GM15510 (cell line): Measurements from ENCODE around the gene PEA15.

ENCODE experiments used
- POLR2A ChIP-seq: IDR thresholded peaks from 3 replicates; pipeline ENCODE4 v1.6.1; 2011; ENCODE audit warnings: borderline replicate concordance; ENCODE audit not compliant: insufficient read length; ENCODE audit errors: extremely low read depth

Gene PEA15

GRCh38 chr1:160238408-160238807, 33.2 kb downstream of the PEA15 start:
- TF ChIP-seq POLR2A, result no peak

- TF ChIP-seq POLR2A, result no peak
These were observed 34.6 kb downstream of the PEA15 start for GRCh38 chr1:160239582-160240299.

GRCh38 chr1:160243767-160244166, 38.6 kb downstream of the PEA15 start:
- no peak for TF ChIP-seq POLR2A

- TF ChIP-seq POLR2A, result no peak
These were observed 39.0 kb downstream of the PEA15 start for GRCh38 chr1:160244209-160244608.

GRCh38 chr1:160245434-160245833, 40.2 kb downstream of the PEA15 start:
- TF ChIP-seq POLR2A, result no peak

- no peak for TF ChIP-seq POLR2A
These were observed 41.9 kb downstream of the PEA15 start for GRCh38 chr1:160247053-160247452.

GRCh38 chr1:160251011-160251410, 45.8 kb downstream of the PEA15 start:
- TF ChIP-seq POLR2A, result no peak

- no peak for TF ChIP-seq POLR2A
These were observed 46.7 kb downstream of the PEA15 start for GRCh38 chr1:160251687-160252526.

GRCh38 chr1:160255781-160256300, 50.7 kb downstream of the PEA15 start:
- TF ChIP-seq POLR2A, result no peak

GRCh38 chr1:160256396-160257046, 51.3 kb downstream of the PEA15 start:
- TF ChIP-seq POLR2A, result no peak

GRCh38 chr1:160257411-160258015, 52.3 kb downstream of the PEA15 start:
- TF ChIP-seq POLR2A, result no peak

GRCh38 chr1:160258177-160258798, 53.1 kb downstream of the PEA15 start:
- TF ChIP-seq POLR2A, result no peak

- TF ChIP-seq POLR2A, result no peak
These were observed 55.5 kb downstream of the PEA15 start for GRCh38 chr1:160260406-160261382.
